K562 (cell line): ENCODE results near the gene LAMA3.

Source experiments
- ADNP ChIP-seq: fragments of 200-800 bp; sonication (Bioruptor generic); IDR thresholded peaks from 2 replicates; pipeline ENCODE4 v1.6.1; 2016; ENCODE audit warnings: missing genetic modification characterization, missing compliant biosample characterization
- CREM ChIP-seq: IDR thresholded peaks from 2 replicates; pipeline ENCODE4 v1.6.1; 2014; ENCODE audit warnings: antibody characterized with exemption, low read depth
- ESRRA ChIP-seq: fragments of 450-650 bp; IDR thresholded peaks from 2 replicates; pipeline ENCODE4 v1.6.1; 2014; ENCODE audit warnings: low read depth, mild to moderate bottlenecking, moderate library complexity, borderline replicate concordance
- EZH2 ChIP-seq: IDR thresholded peaks from 2 replicates; pipeline ENCODE4 v1.6.1; 2012; ENCODE audit warnings: low read depth, mild to moderate bottlenecking, inconsistent platforms, low read length, borderline replicate concordance
- PHB ChIP-seq: fragments of 250-450 bp; sonication (Bioruptor Pico); IDR thresholded peaks from 2 replicates; pipeline ENCODE4 v1.5.0; 2021
- ZNF354B ChIP-seq: fragments of 250-450 bp; sonication (Bioruptor Pico); IDR thresholded peaks from 2 replicates; pipeline ENCODE4 v1.4.0; 2020

DNA sequence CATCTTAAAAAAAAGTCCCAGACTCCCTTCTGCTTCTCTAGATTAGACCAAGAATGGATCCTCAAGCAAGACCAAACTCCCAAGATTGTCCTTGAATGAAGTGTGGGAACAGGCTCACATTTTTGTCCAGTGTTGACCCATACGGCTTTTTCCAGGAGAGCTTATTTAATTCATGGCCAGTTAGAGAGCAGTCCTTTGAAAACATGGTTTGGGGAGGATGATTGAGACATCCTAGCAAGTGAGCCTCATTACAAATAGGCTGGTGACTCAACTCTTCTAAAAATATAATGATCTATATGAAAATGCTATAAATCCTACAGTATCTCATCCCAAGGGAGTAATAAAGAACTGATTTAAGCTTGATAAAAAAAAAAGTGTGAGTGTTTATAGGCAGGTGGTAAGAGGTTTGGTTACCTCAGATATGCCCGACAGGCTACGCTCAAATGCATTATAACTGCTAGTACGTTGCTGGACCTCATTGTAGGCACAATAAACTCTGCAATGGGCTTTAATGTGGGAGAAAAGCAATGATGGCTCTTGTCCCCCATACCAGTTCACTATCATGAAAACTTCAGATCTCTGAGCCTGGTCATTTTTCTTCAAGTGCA lies 43.6 kb upstream of the LAMA3 start:
- no peak for TF ChIP-seq ESRRA
- TF ChIP-seq ADNP (tag) = no peak
- no peak for TF ChIP-seq ZNF354B
- TF ChIP-seq CREM = no peak
- no peak for TF ChIP-seq EZH2
- TF ChIP-seq PHB = no peak
